IMR-90 (cell line): ENCODE measurements around the gene H3-3A.

ENCODE experiments used
- CTCF ChIP-seq: conservative IDR thresholded peaks from 2 replicates; pipeline ENCODE4 v1.5.1; 2012; ENCODE audit warnings: mild to moderate bottlenecking, low read depth, low read length, improper control_type of control experiment
- FOS ChIP-seq: fragments of 150-350 bp; IDR thresholded peaks from 2 replicates; pipeline ENCODE4 v1.6.1; 2016; ENCODE audit warnings: low read depth, low read length
- RFX5 ChIP-seq: IDR thresholded peaks from 2 replicates; pipeline ENCODE4 v1.8.0; 2012; ENCODE audit warnings: low read depth, mild to moderate bottlenecking, low read length, moderate library complexity
- TF ChIP-seq, protein P1 (sequence below): fragments of 150-350 bp; IDR thresholded peaks from 2 replicates; pipeline ENCODE4 v1.6.1; 2016; ENCODE audit warnings: low read depth, mild to moderate bottlenecking, low read length, moderate library complexity, borderline replicate concordance

- TF ChIP-seq CTCF, result no peak
- TF ChIP-seq FOS, result no peak
- TF ChIP-seq, protein P1, sequence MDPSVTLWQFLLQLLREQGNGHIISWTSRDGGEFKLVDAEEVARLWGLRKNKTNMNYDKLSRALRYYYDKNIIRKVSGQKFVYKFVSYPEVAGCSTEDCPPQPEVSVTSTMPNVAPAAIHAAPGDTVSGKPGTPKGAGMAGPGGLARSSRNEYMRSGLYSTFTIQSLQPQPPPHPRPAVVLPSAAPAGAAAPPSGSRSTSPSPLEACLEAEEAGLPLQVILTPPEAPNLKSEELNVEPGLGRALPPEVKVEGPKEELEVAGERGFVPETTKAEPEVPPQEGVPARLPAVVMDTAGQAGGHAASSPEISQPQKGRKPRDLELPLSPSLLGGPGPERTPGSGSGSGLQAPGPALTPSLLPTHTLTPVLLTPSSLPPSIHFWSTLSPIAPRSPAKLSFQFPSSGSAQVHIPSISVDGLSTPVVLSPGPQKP, result no peak
- no peak for TF ChIP-seq RFX5
Measured at GRCh38 chr1:226027538-226028217, 34.8 kb upstream of the H3-3A start.
